Fibroblast of pulmonary artery (primary cell): ENCODE measurements around the gene PALLD.
"Not testable (repeated sequence)": the region's sequence is repeated elsewhere in the genome, so short reads cannot be mapped to it uniquely, and the experiment has no call there.

Experiments
- DNase-seq: peaks from one replicate; pipeline ENCODE4 v3.0.0-alpha.2; 2010; ENCODE audit warnings: low read depth
- H3K4me3 ChIP-seq: replicated peaks from 2 replicates; pipeline ENCODE4 v1.5.1; 2011; ENCODE audit warnings: low read depth, mild to moderate bottlenecking, control low read depth, low read length, moderate library complexity
- TF ChIP-seq, protein P1 (sequence below): IDR thresholded peaks from 2 replicates; pipeline ENCODE4 v1.5.1; 2011; ENCODE audit warnings: mild to moderate bottlenecking, control low read depth, low read length, inconsistent platforms; ENCODE audit errors: missing control alignments

The PALLD gene

DNA sequence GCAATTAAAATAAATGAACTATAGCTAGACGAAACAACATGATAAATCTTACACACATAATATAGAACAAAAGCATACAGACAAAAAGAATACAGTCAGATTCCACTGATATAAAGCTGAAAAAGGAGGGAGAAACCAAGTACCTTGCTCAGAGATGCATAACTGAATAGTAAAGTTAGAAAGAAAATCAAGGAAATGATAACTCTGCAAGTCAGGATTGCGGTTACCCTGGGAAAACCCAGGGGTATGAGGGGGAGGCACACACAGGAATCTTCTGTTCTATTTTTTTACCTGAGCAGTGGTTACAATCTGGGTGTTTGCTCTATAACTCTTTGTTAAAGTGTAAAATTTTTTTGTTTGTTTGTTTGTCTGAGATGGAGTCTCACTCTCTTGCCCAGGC, 304.1 kb downstream of the PALLD start:
- no peak for DNase-seq
- no peak overlapping the region for H3K4me3 ChIP-seq
- TF ChIP-seq, protein P1, sequence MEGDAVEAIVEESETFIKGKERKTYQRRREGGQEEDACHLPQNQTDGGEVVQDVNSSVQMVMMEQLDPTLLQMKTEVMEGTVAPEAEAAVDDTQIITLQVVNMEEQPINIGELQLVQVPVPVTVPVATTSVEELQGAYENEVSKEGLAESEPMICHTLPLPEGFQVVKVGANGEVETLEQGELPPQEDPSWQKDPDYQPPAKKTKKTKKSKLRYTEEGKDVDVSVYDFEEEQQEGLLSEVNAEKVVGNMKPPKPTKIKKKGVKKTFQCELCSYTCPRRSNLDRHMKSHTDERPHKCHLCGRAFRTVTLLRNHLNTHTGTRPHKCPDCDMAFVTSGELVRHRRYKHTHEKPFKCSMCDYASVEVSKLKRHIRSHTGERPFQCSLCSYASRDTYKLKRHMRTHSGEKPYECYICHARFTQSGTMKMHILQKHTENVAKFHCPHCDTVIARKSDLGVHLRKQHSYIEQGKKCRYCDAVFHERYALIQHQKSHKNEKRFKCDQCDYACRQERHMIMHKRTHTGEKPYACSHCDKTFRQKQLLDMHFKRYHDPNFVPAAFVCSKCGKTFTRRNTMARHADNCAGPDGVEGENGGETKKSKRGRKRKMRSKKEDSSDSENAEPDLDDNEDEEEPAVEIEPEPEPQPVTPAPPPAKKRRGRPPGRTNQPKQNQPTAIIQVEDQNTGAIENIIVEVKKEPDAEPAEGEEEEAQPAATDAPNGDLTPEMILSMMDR: no peak

DNA sequence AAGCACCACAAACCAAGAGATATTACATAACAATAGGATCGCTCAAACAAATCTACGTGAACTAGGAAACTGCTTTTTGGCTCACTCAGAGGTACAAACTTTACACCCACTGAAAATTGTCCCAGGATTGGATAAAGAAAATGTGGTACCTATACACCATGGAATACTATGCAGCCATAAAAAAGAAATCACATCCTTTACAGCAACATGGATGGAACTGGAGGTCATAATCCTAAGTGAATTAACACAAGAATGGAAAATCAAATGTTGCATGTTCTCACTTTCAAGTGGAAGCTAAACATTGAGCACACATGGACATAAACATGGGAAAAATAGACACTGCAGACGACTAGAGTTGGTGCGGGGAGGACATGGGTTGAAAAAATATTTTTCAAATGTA, 305.4 kb downstream of the PALLD start:
- no peak overlapping the region for H3K4me3 ChIP-seq
- TF ChIP-seq, protein P1: no peak
- no peak for DNase-seq

DNA sequence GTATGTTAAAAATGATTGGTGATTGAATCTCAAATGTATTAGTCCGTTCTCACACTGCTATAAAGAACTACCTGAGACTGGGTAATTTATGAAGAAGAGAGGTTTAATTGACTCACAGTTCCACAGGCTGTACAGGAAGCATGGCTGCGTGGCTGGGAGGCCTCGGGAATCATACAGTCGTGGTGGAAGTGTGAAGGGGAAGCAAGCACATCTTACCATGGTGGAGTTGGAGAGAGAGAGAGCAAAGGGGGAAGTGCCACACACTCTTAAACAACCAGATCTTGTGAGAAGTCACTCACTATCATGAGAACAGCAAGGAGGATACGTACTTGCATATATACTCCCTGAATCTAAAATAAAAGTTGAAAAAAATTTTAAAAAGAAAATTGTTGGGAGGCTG, 306.2 kb downstream of the PALLD start:
- DNase-seq, H3K4me3 ChIP-seq: not testable (repeated sequence)

DNA sequence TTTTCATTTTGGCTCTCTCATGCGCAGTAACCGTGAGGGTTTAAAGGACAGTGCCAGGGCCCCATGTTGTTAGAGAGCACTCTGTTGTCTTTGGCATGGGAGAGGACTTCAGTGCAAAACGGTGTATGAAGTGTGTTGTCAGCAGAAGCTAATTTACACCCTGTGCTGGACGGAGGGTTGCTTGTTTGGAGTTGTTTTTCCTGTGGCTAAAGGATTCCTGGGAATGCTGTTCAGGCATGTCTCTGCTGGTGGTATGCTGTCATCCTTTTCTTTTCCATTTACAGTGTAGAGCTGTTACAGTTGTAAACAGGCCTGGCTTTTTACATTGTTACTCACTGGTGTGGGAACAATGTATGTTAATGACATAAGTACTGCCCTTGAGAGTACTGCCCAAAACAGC, 306.9 kb downstream of the PALLD start:
- TF ChIP-seq, protein P1: no peak
- peak; percentile 64 for DNase-seq
- H3K4me3 ChIP-seq: no peak overlapping the region

DNA sequence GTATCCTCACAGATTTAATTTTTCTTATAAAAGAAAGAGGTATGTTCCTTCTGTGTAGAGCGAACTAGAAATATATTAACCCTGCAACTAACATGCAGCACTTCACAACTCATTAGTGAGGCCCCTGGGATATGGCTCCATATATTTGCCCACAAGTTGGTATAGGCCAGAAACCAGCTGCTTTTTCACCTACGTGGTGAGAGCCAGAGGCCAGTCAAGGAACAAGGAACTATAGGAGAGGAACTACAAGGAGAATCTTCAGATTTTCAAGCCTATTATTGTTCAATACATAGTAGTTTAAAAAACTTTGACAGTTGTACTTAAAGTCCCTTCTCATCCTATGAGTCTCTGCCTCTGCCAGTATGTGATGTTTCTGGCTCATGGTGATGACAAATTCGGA, 307.3 kb downstream of the PALLD start:
- TF ChIP-seq, protein P1: no peak
- no peak overlapping the region for H3K4me3 ChIP-seq
- DNase-seq: no peak

DNA sequence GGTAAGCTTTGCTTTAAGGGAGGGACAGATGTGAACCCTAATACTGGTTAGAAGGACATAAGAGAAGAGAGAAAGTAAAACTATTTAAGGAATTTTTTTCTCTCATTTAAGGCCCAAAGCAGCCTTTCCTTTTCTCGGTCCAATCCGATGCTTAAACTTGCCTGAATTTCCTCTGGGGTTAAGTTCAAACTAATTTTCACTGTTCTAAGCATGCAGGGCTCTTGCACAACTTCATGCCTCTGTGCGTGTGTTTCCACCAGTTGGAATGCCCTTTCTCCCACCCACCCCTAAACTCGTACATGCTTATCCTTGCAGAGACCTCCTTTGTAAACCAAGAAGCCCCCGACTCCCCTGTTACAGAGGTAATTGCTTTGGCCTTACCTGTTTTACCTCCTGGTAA, 308.5 kb downstream of the PALLD start:
- TF ChIP-seq, protein P1: no peak
- no peak overlapping the region for H3K4me3 ChIP-seq
- DNase-seq: no peak

DNA sequence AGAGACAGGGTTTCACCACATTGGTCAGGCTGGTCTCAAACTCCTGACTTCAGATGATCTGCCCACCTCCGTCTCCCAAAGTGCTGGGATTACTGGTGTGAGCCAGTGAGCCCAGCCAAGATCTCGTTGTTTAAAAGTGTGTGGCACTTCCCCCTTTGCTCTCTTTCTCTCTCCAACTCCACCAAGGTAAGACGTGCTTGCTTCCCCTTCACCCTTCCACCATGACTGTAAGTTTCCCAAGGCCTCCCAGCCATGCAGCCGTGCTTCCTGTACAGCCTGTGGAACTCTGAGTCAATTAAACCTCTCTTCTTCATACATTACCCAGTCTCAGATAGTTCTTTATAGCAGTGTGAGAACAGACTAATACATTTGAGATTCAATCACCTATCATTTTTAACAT, 309.4 kb downstream of the PALLD start:
- DNase-seq, H3K4me3 ChIP-seq: not testable (repeated sequence)

DNA sequence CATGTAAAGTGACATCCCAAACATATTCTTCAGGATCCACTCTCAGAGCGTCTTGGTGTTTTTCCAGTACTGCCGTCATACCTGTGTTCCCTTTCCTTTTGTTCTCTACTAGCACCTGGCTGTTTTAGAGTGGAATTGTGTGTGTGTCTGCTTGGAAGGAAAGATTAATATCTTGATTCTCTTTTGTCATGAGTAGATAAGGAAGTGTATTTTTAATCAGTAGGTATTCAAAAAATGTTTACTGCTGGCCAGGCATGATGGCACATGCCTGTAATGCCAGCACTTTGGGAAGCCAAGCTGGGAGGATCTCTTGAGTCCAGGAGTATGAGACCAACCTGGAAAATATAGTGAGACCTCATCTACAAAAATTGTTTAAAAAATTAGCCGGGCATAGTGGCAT, 314.4 kb downstream of the PALLD start:
- no peak for DNase-seq
- no peak overlapping the region for H3K4me3 ChIP-seq
- TF ChIP-seq, protein P1: no peak
